OCI-M2 (cell line): ENCODE data around the gene DGKI.

Experiments used
- DNase-seq: peaks from one replicate; lab custom pipeline; 2025; ENCODE audit not compliant: unreplicated experiment; lab: John Stamatoyannopoulos, UW

Gene DGKI

GRCh38 chr7:137873524-137873923 is 26.8 kb upstream of the DGKI start:
- no peak for DNase-seq

GRCh38 chr7:137871170-137871915 is 24.6 kb upstream of the DGKI start:
- no peak for DNase-seq

- no peak for DNase-seq
These were observed 23.9 kb upstream of the DGKI start for GRCh38 chr7:137870684-137871083.

DNA sequence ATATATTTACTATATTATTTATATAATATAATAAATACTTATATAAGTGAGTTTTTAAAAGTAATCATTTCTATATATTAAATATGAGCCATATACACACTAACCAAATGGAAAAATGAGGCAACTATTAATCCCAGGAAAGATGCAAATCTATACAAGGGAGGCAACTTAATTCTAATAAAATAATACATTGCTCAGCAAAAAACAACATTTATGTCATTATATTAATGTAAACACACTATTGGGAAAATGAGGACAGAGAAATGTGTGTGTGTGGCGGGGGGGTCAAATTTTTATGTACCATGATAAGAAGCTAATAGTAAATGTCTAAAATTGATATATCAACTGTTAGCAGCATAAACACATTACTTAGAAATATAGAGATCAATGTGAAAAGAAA is 23.3 kb upstream of the DGKI start:
- no peak for DNase-seq

DNA sequence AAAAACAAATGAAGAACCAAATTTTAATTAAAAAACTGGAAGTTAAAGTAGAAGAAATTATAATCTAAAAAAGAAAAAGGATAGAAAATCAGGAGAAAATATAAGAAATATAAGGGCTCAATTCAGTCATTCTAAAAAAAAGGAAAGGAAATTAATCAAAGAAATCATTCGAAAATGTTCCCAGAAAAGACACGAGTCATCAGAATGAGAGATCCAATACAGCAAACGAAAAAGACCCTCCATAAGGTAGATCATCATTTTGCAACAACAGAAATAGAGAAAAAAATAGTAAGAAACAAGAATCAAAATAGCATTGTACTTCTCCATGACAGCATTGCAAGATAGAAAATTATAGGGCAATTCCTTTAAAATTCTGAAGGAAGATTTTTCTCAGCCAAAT is 22.5 kb upstream of the DGKI start:
- no peak for DNase-seq

GRCh38 chr7:137867289-137867688 is 20.5 kb upstream of the DGKI start:
- DNase-seq, result no peak

- no peak for DNase-seq
These were observed 19.0 kb upstream of the DGKI start for GRCh38 chr7:137865764-137866163.

- DNase-seq, result no peak
These were observed 16.2 kb upstream of the DGKI start for GRCh38 chr7:137862964-137863363.

GRCh38 chr7:137862358-137862757 is 15.6 kb upstream of the DGKI start:
- no peak for DNase-seq

DNA sequence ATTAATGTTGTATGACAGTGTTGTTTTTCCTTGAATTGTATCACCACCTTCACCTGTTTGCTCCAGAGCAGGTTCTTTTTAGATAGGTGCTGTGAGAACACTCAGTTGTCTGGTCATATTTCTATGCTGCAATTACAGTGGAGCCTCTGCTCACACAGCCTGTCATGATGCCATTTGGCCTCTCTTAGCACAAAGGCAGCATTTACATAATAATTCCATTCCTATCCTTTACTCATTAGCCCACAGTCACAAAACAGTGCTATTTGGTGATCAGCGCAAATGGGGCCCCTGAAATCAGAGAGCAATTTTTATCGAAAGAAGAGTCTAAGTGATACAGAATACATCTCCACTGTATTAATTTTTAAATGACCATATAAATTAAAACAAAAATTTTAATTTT is 13.8 kb upstream of the DGKI start:
- no peak for DNase-seq

DNA sequence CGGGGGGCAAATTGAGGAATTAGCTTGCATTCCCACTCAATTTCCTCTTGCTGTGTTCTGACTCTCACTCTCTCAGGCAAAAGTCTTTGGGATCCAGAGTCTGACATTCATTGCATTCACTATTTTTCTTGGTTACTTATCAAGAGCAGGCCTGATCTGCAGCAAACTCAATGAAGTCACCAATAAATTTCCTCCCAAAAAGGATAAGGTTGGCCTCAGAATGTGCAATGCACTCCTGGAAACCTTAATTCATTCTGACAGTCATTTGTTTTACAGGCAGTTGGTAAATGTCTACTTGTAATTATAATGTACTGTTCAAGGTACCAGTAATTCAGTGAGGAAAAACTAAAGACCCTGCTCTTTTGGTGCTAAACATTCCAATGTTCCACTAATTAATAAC is 6.3 kb upstream of the DGKI start:
- no peak for DNase-seq

GRCh38 chr7:137852108-137852507 is 5.3 kb upstream of the DGKI start:
- DNase-seq, result no peak

DNA sequence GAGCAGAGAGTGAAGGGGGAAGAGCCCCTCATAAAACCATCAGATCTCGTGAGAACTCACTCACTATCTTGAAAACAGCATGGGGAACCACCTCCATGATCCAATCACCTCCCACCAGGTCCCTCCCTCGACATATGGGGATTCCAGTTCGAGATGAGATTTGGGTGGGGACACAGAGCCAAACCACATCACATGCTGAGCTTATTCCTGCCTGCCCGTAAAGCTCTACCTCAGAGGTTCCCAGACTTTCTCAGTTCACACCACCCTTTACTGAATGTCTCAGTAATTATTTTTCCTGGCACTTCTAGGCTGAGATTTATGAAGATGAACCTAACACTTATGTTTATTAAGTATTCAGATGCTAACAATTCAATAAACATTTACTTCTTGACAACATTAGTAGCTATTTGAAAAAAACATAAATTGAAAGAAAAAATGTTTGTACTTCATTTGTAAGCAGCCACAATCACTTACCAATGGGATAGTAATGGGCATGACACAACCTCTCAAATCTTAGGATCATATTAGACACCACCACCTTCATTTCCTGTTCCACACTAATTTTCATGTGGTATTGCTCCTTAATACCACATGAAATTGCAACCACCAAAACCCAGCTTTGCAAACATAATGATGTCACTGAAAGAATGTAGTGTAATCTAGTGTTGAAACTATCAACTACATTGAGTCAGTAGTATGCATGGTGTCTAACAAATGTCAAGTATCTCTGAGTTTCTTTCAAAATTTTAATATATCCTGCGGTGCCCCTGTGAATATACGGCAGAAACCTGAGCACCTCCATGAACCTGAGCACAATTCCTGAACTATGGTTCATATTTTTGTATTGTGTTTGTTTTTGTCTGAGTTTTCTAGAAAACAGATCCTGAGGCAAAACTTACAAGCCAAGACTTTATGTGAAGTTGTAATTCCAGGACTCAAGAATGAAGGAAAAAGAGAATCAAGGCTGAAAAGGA is 4.5 kb upstream of the DGKI start:
- DNase-seq, result no peak

DNA sequence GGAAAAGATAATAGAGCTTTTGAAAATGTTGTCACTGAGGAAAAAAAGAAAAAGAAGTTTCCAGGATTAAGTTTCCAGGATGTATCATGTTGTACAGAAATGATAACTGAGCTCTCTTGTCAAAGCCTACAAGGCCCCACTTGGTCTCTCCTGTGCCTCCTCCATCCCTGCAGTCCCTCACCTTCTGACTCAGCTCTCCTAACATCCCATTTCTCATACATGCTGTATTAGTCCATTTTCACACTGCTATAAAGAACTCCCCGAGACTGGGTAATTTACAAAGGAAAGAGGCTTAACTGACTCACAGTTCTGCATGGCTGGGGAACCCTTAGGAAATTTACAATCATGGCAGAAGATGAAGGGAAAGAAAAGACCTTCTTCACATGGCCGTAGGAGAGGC is 3.8 kb upstream of the DGKI start:
- no peak for DNase-seq

DNA sequence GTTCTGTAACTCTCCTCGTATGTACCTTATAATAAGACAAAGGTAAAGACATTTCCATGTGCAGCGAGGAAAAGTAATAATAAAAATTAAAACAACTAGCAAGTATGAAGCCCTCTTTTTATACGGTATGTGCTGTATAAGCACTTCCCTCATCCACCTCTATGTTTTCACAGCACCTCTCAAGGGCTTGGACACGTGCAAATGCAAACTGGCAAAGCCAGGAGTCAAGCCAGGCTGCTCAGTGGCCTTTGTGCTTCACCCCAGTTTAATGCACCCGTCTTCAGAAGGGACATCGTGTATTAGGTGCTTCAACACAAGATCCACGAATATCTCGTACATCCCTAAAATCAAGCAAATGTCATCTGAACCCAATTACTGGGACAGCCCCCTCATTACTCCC is 1.3 kb upstream of the DGKI start:
- DNase-seq, result no peak

DNA sequence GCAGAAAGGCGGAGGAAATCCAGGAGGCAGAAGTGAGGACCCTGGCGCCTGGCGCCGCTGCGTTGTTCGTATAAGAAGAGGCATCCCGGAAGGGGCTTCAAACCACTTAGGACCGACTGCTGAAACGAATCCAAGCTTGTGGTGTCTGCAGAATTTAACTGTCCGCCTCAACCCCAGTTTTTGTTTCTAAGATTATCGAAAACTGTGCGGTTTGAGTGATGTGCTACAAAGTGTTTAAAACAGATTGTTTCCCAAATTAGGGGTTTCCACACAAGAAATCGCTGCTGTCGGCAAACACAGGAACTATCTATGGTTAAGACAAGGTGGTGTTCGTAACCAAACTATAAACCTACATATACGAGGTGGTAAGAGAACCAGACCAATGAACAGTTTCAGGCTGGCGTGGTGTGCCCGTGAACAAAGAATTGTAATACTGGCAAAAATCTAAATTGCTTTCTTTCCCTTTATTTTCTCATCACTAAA is 835 bp upstream of the DGKI start:
- no peak for DNase-seq

DNA sequence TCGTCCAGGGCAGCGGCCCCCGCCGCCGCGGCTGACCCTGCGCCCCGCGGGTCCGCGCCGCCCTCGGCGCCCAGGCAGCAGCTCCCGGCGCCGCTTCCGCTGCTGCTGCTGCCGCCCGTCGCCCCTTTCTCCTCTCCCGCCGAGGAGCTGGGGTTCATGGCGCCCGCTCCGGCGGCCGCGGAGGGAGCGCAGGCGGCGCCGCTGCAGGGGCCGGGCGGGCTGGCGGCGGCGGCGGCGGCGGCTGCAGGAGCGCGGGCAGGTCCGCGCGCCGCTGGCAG is 286 bp downstream of the DGKI start:
- no peak for DNase-seq

DNA sequence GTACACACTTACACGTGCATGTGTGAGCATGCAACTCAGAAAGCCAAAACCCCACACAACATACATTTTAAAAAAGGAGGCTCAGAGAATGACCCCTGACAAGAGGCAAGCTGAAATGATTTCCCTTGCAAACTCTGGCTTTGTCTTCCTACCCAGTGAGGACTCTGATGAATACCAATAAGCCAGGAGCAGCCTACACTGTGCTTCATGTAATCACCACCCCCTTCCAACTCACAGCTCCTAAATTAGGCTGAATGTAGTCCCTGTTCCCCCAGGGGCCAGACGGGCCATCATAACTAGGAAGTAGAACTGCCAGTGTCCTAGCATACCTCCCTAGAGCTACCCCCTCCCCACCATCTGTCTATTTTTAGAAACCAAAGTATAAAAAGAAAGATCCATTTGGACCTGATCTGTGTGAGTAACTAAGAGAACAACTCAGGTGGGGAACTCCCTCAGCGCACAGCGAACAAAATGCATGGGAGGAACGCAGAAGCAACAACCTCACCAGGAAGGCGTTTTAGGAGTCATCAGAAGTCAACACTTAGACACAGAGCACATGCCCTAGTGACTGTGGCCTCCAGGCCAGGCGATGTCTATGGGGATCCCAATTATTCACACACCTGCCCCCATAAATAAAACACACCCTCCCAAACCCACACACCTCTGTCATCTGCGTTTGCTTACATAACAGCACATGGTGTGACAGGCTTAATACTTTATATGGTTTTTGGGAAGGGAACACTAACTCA is 1.9 kb downstream of the DGKI start:
- DNase-seq, result no peak

DNA sequence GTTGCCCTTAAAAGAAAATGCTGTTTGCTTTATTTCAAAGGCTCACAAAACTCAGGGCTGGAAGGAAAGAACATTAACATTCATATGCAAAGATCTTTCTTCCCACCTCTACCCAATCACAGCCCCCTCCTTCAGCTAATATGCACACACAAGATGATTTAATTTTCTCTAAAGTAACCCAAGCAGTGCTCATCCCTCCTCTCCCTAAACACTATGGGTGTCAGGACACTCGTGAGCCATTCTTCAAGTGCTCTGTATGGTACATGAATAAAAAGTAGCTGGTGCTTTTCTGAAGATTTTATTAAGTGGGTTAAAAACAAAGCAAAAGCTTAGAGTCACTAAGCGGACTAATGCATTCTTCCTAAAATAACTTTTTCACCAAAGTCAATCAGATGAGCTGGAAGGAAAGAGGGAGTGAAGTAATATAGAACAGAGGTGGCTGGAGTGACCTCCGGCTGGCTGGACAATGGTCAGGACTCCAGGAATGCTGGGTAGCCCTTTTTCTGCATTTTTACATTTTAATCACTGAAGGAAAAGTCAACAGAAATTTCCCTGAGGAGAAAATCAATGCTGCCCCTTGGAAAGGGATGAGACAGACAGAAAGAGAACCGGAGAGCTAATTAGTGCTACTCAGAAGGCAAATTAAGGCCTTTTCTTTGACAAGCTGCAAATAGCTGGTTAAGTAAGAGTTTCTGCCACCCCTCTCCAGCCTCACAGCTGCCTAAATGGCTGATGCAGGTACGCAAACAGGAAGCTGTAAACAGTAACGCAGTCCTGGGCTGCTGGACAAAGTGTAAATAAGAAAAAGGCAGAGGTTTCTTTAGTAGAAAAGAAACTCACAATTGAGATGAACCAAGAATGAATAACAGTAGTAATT is 6.6 kb downstream of the DGKI start:
- no peak for DNase-seq

GRCh38 chr7:137838706-137839315 is 8.0 kb downstream of the DGKI start:
- DNase-seq, result no peak
